Peyer's patch (tissue), 4 donors: ENCODE measurements around the gene KCNAB1.

Experiments used
- CTCF ChIP-seq, 6 experiments: fragments of 450-650 bp in 4 of 6; fragments of 200-600 bp in 2 of 6; sonication (generic) in 1 of 6; IDR thresholded peaks; one replicate each; pipeline ENCODE4 v1.5.1; 2017 to 2019; ENCODE audit warnings: antibody characterized with exemption in 6 of 6, mild to moderate bottlenecking in 3 of 6, moderate library complexity in 1 of 6
- POLR2A ChIP-seq, 2 donors: fragments of 450-650 bp; IDR thresholded peaks; one replicate each; pipeline ENCODE4 v1.5.1; 2017; ENCODE audit warnings: antibody characterized with exemption in 2 of 2, mild to moderate bottlenecking in 2 of 2, moderate library complexity in 2 of 2

GRCh38 chr3:156207802-156208685, 87.7 kb downstream of the KCNAB1 start:
- no peak for TF ChIP-seq POLR2A (IDR thresholded peaks at IDR 0.05)
- no peak for TF ChIP-seq CTCF (IDR thresholded peaks at IDR 0.05)
